Prostate gland (tissue), 2 donors: ENCODE measurements around the gene BEST4. TPM values are rescaled to one million over a fixed set of nuclear protein-coding genes. Genes with fewer than 3 reads are reported as not detected.

Experiments used
- DNase-seq: peaks from one replicate; pipeline ENCODE4 v3.0.0-alpha.2; 2019; ENCODE audit warnings: low spot score
- H3K27ac ChIP-seq, 2 donors: fragments of 200-600 bp; sonication (generic); 2 replicates each; pipeline ENCODE4 v1.5.1; 2017 to 2019
- H3K27me3 ChIP-seq: fragments of 200-600 bp; sonication (generic); replicated peaks from 2 replicates; pipeline ENCODE4 v1.5.1; 2019; ENCODE audit not compliant: insufficient read depth
- H3K36me3 ChIP-seq, 2 donors: fragments of 200-600 bp; sonication (generic); 1 replicate in 1 of 2; 2 replicates in 1 of 2; pipeline versions ENCODE4 v1.5.1 to v1.8.1; 2017 to 2019
- H3K4me1 ChIP-seq: fragments of 200-600 bp; sonication (generic); replicated peaks from 2 replicates; pipeline ENCODE4 v1.5.1; 2019
- H3K4me3 ChIP-seq, 2 donors: fragments of 200-600 bp; sonication (generic); 2 replicates each; pipeline ENCODE4 v1.5.1; 2017 to 2019
- H3K9me3 ChIP-seq: fragments of 200-600 bp; sonication (generic); 2 replicates; pipeline ENCODE4 v1.5.1; 2017
- CTCF ChIP-seq, 4 experiments: fragments of 200-600 bp in 2 of 4; fragments of 450-650 bp in 2 of 4; sonication (generic) in 2 of 4; IDR thresholded peaks; 1 replicate in 3 of 4; 2 replicates in 1 of 4; pipeline ENCODE4 v1.5.1; 2016 to 2019; ENCODE audit warnings: antibody characterized with exemption in 4 of 4, mild to moderate bottlenecking in 2 of 4, moderate library complexity in 2 of 4
- POLR2A ChIP-seq: fragments of 450-650 bp; IDR thresholded peaks from one replicate; pipeline ENCODE4 v1.6.1; 2016; ENCODE audit warnings: antibody characterized with exemption, mild to moderate bottlenecking
- POLR2AphosphoS5 ChIP-seq: sonication (generic); formaldehyde crosslinking; IDR thresholded peaks from one replicate; pipeline ENCODE4 v1.6.1; 2017; ENCODE audit warnings: antibody characterized with exemption
- WGBS: methylation state at CpG from one replicate; pipeline ENCODE4 v1.1.5; 2018; 5-methylcytosine and 5-hydroxymethylcytosine counted together
- intact Hi-C: fragments of 100-400 bp; cut with DNase I; formaldehyde crosslinking; loops from one replicate; pipeline ENCODE4 v1.14.2; 2022
- total RNA-seq, 2 donors: library from RNA; depleted of rRNA; stranded (reverse); fragments of >200 nt; gene quantifications; one replicate each; pipeline ENCODE4 v1.1.0, GENCODE V29; 2016

BEST4 gene
- total RNA-seq, 2 donors from 2014 or later = not detected

GRCh38 chr1:44806704-44807363, 18.9 kb upstream of the BEST4 start, which contains the start of gene DYNLT4:
DYNLT4 (minus strand) TSS chr1:44807351; CDS start chr1:44806668, 683 bp downstream.
- H3K4me3 ChIP-seq = no peak within 1 kb of the TSS
- no peaks in the 10 kb centered on the region for H3K9me3 ChIP-seq
- WGBS = 68% methylated on average over 7 of the region's 7 CpGs
- H3K27ac ChIP-seq = peak within 1 kb of the TSS; percentile 88 to 89
- no peak for DNase-seq
- H3K36me3 ChIP-seq = no peaks in the 10 kb centered on the region
- intact Hi-C loops = no loop called here
- TF ChIP-seq POLR2AphosphoS5 (no peak), POLR2A (no peak), CTCF (IDR thresholded peaks at IDR 0.05) (no peak)
- no peaks in the 10 kb centered on the region for H3K27me3 ChIP-seq
- peaks cover 10% of the 10 kb centered on the region for H3K4me1 ChIP-seq

GRCh38 chr1:44806025-44806703, 18.2 kb upstream of the BEST4 start:
- peak overlapping the region; percentile 88 to 89 for H3K27ac ChIP-seq
- no peak overlapping the region for H3K4me3 ChIP-seq
- 95% methylated on average over 58 of the region's 70 CpGs for WGBS
- no peaks in the 10 kb centered on the region for H3K27me3 ChIP-seq
- DNase-seq = no peak
- H3K36me3 ChIP-seq = no peaks in the 10 kb centered on the region
- no peaks in the 10 kb centered on the region for H3K9me3 ChIP-seq
- TF ChIP-seq POLR2AphosphoS5 = no peak
- intact Hi-C loops = no loop called here
- H3K4me1 ChIP-seq = peaks cover 10% of the 10 kb centered on the region

- Histone ChIP-seq H3K4me3 (no peak overlapping the region), H3K27me3 (no peaks in the 10 kb centered on the region), H3K4me1 (peaks cover 7% of the 10 kb centered on the region), H3K36me3 (no peaks in the 10 kb centered on the region), H3K9me3 (no peaks in the 10 kb centered on the region), H3K27ac (no peak overlapping the region)
- intact Hi-C loops = no loop called here
- TF ChIP-seq CTCF (IDR thresholded peaks at IDR 0.05) = no peak
- TF ChIP-seq POLR2AphosphoS5 = no peak
- TF ChIP-seq POLR2A = no peak
- no peak for DNase-seq
- 94% methylated on average over 20 of the region's 20 CpGs for WGBS
Measured at GRCh38 chr1:44805311-44806024, 17.5 kb upstream of the BEST4 start.

- Histone ChIP-seq H3K4me1 (peaks cover 5% of the 10 kb centered on the region), H3K27ac (no peak overlapping the region), H3K9me3 (no peaks in the 10 kb centered on the region), H3K4me3 (no peak overlapping the region), H3K27me3 (no peaks in the 10 kb centered on the region), H3K36me3 (no peaks in the 10 kb centered on the region)
- DNase-seq = no peak
- intact Hi-C loops = no loop called here
- WGBS = 94% methylated on average over 12 of the region's 13 CpGs
- TF ChIP-seq CTCF (IDR thresholded peaks at IDR 0.05) (no peak), POLR2AphosphoS5 (no peak), POLR2A (no peak)
Measured at GRCh38 chr1:44803312-44804095, 15.5 kb upstream of the BEST4 start.

GRCh38 chr1:44803062-44803311, 15.0 kb upstream of the BEST4 start:
- TF ChIP-seq CTCF (IDR thresholded peaks at IDR 0.05) (no peak), POLR2AphosphoS5 (no peak), POLR2A (no peak)
- intact Hi-C loops = no loop called here
- WGBS = 91% methylated on average over 9 of the region's 9 CpGs
- no peak overlapping the region for H3K27ac ChIP-seq
- no peaks in the 10 kb centered on the region for H3K27me3 ChIP-seq
- no peaks in the 10 kb centered on the region for H3K9me3 ChIP-seq
- peaks cover 2% of the 10 kb centered on the region for H3K4me1 ChIP-seq
- H3K36me3 ChIP-seq = no peaks in the 10 kb centered on the region
- H3K4me3 ChIP-seq = no peak overlapping the region
- DNase-seq = no peak
